ENCODE measurements around the gene ISL2.
A peak's percentile ranks its signal among the peaks of the same experiment; 100 is the strongest.

ISL2 gene

GRCh38 chr15:76327191-76328105, 9.1 kb upstream of the ISL2 start:
- no peak for DNase-seq (ENCODE audit: low spot score)

DNA sequence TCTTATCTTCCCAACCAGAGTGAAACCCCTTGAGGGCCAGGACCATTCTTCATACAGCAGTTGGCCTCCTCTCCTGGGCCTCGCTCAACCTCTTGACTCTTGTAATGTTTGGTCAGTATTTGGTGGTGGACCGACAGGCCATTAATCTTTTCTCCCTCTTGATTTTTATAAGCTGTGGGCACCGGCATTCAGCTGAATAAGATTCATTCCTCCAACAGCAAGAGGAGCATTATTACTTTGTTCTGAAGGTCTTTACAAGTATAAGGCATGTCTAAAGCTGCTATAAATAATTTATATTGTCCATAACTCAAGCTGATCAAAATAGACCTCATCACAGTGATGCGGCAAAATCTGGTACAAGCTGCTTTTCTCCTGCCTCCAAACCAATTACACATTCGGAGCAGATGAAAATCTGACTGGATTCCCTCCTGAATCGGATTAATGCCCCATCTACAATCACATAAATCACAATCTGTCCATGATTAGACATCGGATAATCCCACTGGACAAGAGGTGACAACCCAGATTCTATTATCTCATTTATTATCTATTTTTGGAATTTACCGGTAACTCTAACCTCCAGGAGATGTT, 8.4 kb upstream of the ISL2 start:
- no peak for DNase-seq (ENCODE audit: low spot score)

DNA sequence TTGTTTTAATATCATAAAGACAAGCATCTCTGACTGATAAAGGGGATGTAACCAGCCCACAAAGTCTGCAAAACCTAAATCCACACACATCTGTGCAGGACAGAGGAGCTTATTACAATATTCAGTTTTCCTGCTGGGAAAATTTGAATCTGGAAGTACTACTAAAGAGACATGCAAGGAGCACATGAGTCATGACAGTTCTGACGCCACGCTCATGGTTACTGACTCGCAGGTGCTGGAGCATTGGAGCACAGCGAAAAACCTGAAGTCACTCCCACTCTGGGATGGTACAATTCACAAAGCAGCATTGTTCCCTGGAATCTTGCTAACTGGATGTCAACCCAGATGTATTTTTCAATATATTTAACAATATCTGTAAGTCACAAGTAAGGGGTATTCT, 7.6 kb upstream of the ISL2 start:
- peak; percentile 85 for DNase-seq (ENCODE audit: low spot score)

- peak; percentile 37 for DNase-seq (ENCODE audit: low spot score)
These were observed 6.4 kb upstream of the ISL2 start for GRCh38 chr15:76330080-76330680.

DNA sequence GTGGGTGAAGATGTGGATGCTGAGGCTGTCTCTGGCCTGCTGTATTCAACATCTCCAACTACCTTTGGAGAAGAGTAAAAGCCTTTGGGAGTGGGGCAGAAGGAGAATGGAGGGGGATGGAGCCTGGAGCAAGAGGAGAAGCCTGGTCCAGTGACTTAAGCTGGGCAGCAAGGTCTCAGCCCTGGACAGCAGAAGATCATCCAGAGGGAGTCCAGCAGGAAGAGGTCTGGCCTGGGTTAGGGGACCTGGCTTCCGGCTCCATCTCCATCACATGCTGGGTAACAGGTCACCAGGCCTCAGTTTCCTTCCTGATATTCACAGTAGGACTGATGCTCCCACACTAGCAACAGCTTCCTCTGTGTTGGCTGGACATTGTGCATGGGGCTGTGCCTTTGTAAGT, 3.8 kb upstream of the ISL2 start:
- no peak for DNase-seq (ENCODE audit: low spot score)

DNA sequence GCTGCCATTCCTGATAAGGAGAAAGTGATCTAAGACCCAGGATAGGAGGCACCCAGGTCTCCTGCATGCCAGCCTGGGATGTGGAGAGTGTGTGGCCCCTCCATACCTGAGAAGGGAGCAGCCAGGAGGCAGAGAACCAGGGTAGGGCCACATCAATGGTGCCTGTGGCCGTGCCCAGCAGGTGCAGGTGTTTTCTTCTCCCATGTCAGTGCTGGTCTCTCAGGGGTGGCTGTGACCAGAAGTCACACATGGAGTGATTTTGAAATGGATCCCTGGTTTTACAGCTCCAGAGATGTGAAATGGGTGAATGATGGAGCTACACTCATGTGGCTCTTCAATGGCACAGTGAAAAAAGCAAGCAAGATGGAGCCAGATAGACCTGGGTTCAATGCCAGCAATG, 3.3 kb upstream of the ISL2 start:
- no peak for DNase-seq (ENCODE audit: low spot score)

- DNase-seq (ENCODE audit: low spot score) = no peak
These were observed 2.7 kb upstream of the ISL2 start for GRCh38 chr15:76333720-76334437.

GRCh38 chr15:76334438-76335306, 1.9 kb upstream of the ISL2 start:
- DNase-seq (ENCODE audit: low spot score) = no peak

- no peak for DNase-seq (ENCODE audit: low spot score)
These were observed 993 bp upstream of the ISL2 start for GRCh38 chr15:76335307-76336253.

DNA sequence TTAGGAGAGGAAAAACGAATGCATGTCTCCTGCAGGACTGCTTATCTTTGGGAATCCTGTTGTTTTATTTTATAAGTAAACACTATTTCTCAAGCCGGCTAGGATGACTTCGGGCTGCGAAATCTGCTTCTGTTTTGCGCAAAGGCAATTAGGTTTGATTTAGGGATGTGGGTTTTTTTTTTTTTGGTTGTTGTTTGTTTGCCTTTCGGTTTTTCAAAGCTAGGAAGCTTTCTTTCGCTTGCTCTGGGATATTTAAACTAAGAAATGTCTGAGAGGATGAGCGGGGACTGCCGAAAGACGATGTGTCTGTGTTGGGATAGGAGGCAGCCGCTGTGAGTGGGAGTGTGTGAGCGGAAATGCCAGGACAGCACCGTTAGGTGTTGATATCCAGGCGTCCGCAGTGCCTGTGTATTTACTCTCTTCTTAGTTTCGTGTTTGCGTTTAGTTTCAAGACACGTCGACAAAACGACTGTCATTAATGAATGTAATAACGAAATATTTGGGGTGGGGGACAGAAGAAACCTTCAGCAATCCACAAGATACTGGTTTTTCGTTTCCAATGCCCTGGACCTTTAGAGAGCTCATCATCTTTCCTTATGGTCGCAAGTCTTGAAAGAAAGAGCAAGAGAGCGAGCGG, 604 bp downstream of the ISL2 start:
- no peak for DNase-seq (ENCODE audit: low spot score)

GRCh38 chr15:76337696-76338485, 1.3 kb downstream of the ISL2 start:
- no peak for DNase-seq (ENCODE audit: low spot score)

GRCh38 chr15:76338486-76339304, 2.1 kb downstream of the ISL2 start:
- DNase-seq (ENCODE audit: low spot score) = no peak

- DNase-seq (ENCODE audit: low spot score) = no peak
These were observed 3.0 kb downstream of the ISL2 start for GRCh38 chr15:76339305-76340197.

- DNase-seq (ENCODE audit: low spot score) = peak; percentile 21
These were observed 3.7 kb downstream of the ISL2 start for GRCh38 chr15:76340198-76340802.

- DNase-seq (ENCODE audit: low spot score) = peak; percentile 30
These were observed 4.3 kb downstream of the ISL2 start for GRCh38 chr15:76340803-76341365.

- DNase-seq (ENCODE audit: low spot score) = no peak
These were observed 4.9 kb downstream of the ISL2 start for GRCh38 chr15:76341366-76342057.
